ENCODE measurements around the gene RNF114.

GRCh38 chr20:49891476-49892110 lies 44.6 kb upstream of the RNF114 start:
- TF ChIP-seq, protein P1, sequence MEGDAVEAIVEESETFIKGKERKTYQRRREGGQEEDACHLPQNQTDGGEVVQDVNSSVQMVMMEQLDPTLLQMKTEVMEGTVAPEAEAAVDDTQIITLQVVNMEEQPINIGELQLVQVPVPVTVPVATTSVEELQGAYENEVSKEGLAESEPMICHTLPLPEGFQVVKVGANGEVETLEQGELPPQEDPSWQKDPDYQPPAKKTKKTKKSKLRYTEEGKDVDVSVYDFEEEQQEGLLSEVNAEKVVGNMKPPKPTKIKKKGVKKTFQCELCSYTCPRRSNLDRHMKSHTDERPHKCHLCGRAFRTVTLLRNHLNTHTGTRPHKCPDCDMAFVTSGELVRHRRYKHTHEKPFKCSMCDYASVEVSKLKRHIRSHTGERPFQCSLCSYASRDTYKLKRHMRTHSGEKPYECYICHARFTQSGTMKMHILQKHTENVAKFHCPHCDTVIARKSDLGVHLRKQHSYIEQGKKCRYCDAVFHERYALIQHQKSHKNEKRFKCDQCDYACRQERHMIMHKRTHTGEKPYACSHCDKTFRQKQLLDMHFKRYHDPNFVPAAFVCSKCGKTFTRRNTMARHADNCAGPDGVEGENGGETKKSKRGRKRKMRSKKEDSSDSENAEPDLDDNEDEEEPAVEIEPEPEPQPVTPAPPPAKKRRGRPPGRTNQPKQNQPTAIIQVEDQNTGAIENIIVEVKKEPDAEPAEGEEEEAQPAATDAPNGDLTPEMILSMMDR (IDR thresholded peaks at IDR 0.05; ENCODE audit: insufficient read depth, low read length) = no peak
- TF ChIP-seq POLR2AphosphoS5 (IDR thresholded peaks at IDR 0.05; ENCODE audit: low read depth) = no peak
- TF ChIP-seq, protein P2, sequence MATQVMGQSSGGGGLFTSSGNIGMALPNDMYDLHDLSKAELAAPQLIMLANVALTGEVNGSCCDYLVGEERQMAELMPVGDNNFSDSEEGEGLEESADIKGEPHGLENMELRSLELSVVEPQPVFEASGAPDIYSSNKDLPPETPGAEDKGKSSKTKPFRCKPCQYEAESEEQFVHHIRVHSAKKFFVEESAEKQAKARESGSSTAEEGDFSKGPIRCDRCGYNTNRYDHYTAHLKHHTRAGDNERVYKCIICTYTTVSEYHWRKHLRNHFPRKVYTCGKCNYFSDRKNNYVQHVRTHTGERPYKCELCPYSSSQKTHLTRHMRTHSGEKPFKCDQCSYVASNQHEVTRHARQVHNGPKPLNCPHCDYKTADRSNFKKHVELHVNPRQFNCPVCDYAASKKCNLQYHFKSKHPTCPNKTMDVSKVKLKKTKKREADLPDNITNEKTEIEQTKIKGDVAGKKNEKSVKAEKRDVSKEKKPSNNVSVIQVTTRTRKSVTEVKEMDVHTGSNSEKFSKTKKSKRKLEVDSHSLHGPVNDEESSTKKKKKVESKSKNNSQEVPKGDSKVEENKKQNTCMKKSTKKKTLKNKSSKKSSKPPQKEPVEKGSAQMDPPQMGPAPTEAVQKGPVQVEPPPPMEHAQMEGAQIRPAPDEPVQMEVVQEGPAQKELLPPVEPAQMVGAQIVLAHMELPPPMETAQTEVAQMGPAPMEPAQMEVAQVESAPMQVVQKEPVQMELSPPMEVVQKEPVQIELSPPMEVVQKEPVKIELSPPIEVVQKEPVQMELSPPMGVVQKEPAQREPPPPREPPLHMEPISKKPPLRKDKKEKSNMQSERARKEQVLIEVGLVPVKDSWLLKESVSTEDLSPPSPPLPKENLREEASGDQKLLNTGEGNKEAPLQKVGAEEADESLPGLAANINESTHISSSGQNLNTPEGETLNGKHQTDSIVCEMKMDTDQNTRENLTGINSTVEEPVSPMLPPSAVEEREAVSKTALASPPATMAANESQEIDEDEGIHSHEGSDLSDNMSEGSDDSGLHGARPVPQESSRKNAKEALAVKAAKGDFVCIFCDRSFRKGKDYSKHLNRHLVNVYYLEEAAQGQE (IDR thresholded peaks at IDR 0.05; ENCODE audit: insufficient replicate concordance, low read depth) = no peak
- TF ChIP-seq GABPA (IDR thresholded peaks at IDR 0.05; ENCODE audit: low read depth) = no peak
- no peak for TF ChIP-seq SPI1 (IDR thresholded peaks at IDR 0.05; ENCODE audit: borderline replicate concordance, low read depth)
